Mesenchymal stem cell (in vitro differentiated cells and primary cell): Measurements from ENCODE around the gene PPP1R9B.

Experiments used
- DNase-seq: peaks from one replicate; pipeline ENCODE4 v3.0.0-alpha.2; 2013
- H2AFZ ChIP-seq: one replicate; pipeline ENCODE4 v1.6.1; 2013; ENCODE audit warnings: low read depth, mild to moderate bottlenecking, control low read depth, inconsistent platforms, low read length, moderate library complexity
- H2AK5ac ChIP-seq: 2 replicates; pipeline ENCODE4 v1.6.1; 2013; ENCODE audit warnings: low read length, moderate library complexity, mild to moderate bottlenecking, inconsistent platforms; ENCODE audit not compliant: severe bottlenecking
- H2BK120ac ChIP-seq: one replicate; pipeline ENCODE4 v1.6.1; 2013; ENCODE audit warnings: low read depth, mild to moderate bottlenecking, inconsistent platforms, low read length, moderate library complexity
- H2BK12ac ChIP-seq, 2 experiments: one replicate each; pipeline ENCODE4 v1.6.1; 2013; ENCODE audit warnings: inconsistent platforms in 2 of 2, low read length in 2 of 2, mild to moderate bottlenecking in 2 of 2, moderate library complexity in 2 of 2, control low read depth in 1 of 2
- H2BK15ac ChIP-seq: one replicate; pipeline ENCODE4 v1.6.1; 2013; ENCODE audit warnings: mild to moderate bottlenecking, low read depth, inconsistent platforms; ENCODE audit not compliant: poor library complexity, severe bottlenecking
- H2BK5ac ChIP-seq: 2 replicates; pipeline ENCODE4 v1.6.1; 2013; ENCODE audit warnings: low read depth, mild to moderate bottlenecking, low read length, control low read depth, inconsistent platforms; ENCODE audit not compliant: poor library complexity, severe bottlenecking
- H3K14ac ChIP-seq, 2 experiments: one replicate each; pipeline ENCODE4 v1.6.1; 2013; ENCODE audit warnings: inconsistent platforms in 2 of 2, low read length in 2 of 2, control low read depth in 1 of 2, mild to moderate bottlenecking in 1 of 2, moderate library complexity in 1 of 2
- H3K18ac ChIP-seq, 2 experiments: one replicate each; pipeline ENCODE4 v1.6.1; 2013; ENCODE audit warnings: inconsistent platforms in 2 of 2, low read length in 2 of 2, control low read depth in 1 of 2, low read depth in 1 of 2, mild to moderate bottlenecking in 1 of 2
- H3K23ac ChIP-seq, 2 experiments: one replicate each; pipeline ENCODE4 v1.6.1; 2013; ENCODE audit warnings: inconsistent platforms in 2 of 2, low read length in 2 of 2, mild to moderate bottlenecking in 2 of 2, moderate library complexity in 2 of 2, control low read depth in 1 of 2
- H3K27ac ChIP-seq: 2 replicates; pipeline ENCODE4 v1.5.1; 2013; ENCODE audit warnings: mild to moderate bottlenecking, moderate library complexity, low read length, control low read depth, inconsistent platforms; ENCODE audit not compliant: poor library complexity, severe bottlenecking
- H3K27me3 ChIP-seq, 2 experiments: 2 replicates each; pipeline versions ENCODE4 v1.6.1 to v1.7.0; 2013; ENCODE audit warnings: low read length in 2 of 2, mild to moderate bottlenecking in 2 of 2, moderate library complexity in 2 of 2, control low read depth in 1 of 2, inconsistent platforms in 1 of 2; ENCODE audit not compliant: control insufficient read depth in 1 of 2, insufficient read depth in 1 of 2
- H3K36me3 ChIP-seq, 2 experiments: 2 replicates each; pipeline versions ENCODE4 v1.6.1 to v1.7.0; 2013; ENCODE audit warnings: low read length in 2 of 2, control low read depth in 1 of 2, inconsistent platforms in 1 of 2, low read depth in 1 of 2, mild to moderate bottlenecking in 1 of 2; ENCODE audit not compliant: insufficient read depth in 2 of 2, control insufficient read depth in 1 of 2
- H3K4ac ChIP-seq, 2 experiments: one replicate each; pipeline ENCODE4 v1.6.1; 2013; ENCODE audit warnings: inconsistent platforms in 2 of 2, low read length in 2 of 2, mild to moderate bottlenecking in 2 of 2, moderate library complexity in 2 of 2, control low read depth in 1 of 2, low read depth in 1 of 2
- H3K4me1 ChIP-seq: 2 replicates; pipeline ENCODE4 v1.6.1; 2013; ENCODE audit warnings: low read depth, low read length, control low read depth; ENCODE audit not compliant: control insufficient read depth, insufficient read depth
- H3K4me2 ChIP-seq: 2 replicates; pipeline ENCODE4 v1.6.1; 2013; ENCODE audit warnings: low read length, mild to moderate bottlenecking, inconsistent platforms; ENCODE audit not compliant: poor library complexity, severe bottlenecking
- H3K4me3 ChIP-seq, 2 experiments: 2 replicates each; pipeline versions ENCODE4 v1.5.1 to v1.7.0; 2013; ENCODE audit warnings: low read length in 2 of 2, mild to moderate bottlenecking in 2 of 2, control low read depth in 1 of 2, low read depth in 1 of 2; ENCODE audit not compliant: insufficient read depth in 1 of 2
- H3K79me1 ChIP-seq: replicated peaks from 2 replicates; pipeline ENCODE4 v1.6.1; 2013; ENCODE audit warnings: mild to moderate bottlenecking, control low read depth, low read length, inconsistent platforms; ENCODE audit not compliant: poor library complexity, severe bottlenecking
- H3K9ac ChIP-seq: 2 replicates; pipeline ENCODE4 v1.7.0; 2013; ENCODE audit warnings: mild to moderate bottlenecking, low read length, moderate library complexity
- H3K9me3 ChIP-seq: 2 replicates; pipeline ENCODE4 v1.7.0; 2013; ENCODE audit warnings: mild to moderate bottlenecking, low read length; ENCODE audit not compliant: control insufficient read depth
- H4K8ac ChIP-seq: one replicate; pipeline ENCODE4 v1.6.1; 2013; ENCODE audit warnings: inconsistent platforms, mild to moderate bottlenecking, low read length, moderate library complexity
- H4K91ac ChIP-seq: one replicate; pipeline ENCODE4 v1.6.1; 2013; ENCODE audit warnings: mild to moderate bottlenecking, low read length, inconsistent platforms
- WGBS: methylation state at CpG from one replicate; pipeline ENCODE4 v1.1.7; 2013; ENCODE audit warnings: mixed read lengths; 5-methylcytosine and 5-hydroxymethylcytosine counted together

PPP1R9B gene

GRCh38 chr17:50185631-50186471, 35.4 kb upstream of the PPP1R9B start:
- Histone ChIP-seq H3K4me3 (no peak overlapping the region), H2BK15ac (peak overlapping the region; percentile 44), H3K79me1 (no peaks in the 10 kb centered on the region), H2BK120ac (no peak overlapping the region), H3K4ac (peak overlapping the region in 1 of 2 experiments; percentile 21), H3K27ac (peak overlapping the region; percentile 12), H3K9ac (peak overlapping the region; percentile 100), H2AFZ (no peak overlapping the region), H3K9me3 (no peaks in the 10 kb centered on the region), H4K91ac (no peak overlapping the region), H3K23ac (no peak overlapping the region), H2BK5ac (no peak overlapping the region), H3K36me3 (peaks cover 72 to 89% of the 10 kb centered on the region in 2 experiments), H3K18ac (peak overlapping the region in 1 of 2 experiments; percentile 25), H2AK5ac (peak overlapping the region; percentile 17), H3K4me2 (no peak overlapping the region), H3K27me3 (no peaks in the 10 kb centered on the region), H2BK12ac (no peak overlapping the region), H3K4me1 (peaks cover 66% of the 10 kb centered on the region), H4K8ac (no peak overlapping the region), H3K14ac (no peak overlapping the region)
- whole genome bisulfite sequencing = 90% methylated on average over 31 of the region's 31 CpGs
- peak; percentile 33 for DNase-seq

GRCh38 chr17:50184611-50185398, 34.3 kb upstream of the PPP1R9B start:
- no peaks in the 10 kb centered on the region for H3K9me3 ChIP-seq
- H3K36me3 ChIP-seq = peaks cover 62 to 83% of the 10 kb centered on the region in 2 experiments
- H2BK120ac ChIP-seq = no peak overlapping the region
- H2AK5ac ChIP-seq = no peak overlapping the region
- H3K14ac ChIP-seq = no peak overlapping the region
- H3K9ac ChIP-seq = peak overlapping the region; percentile 100
- H4K8ac ChIP-seq = no peak overlapping the region
- peaks cover 59% of the 10 kb centered on the region for H3K4me1 ChIP-seq
- H3K18ac ChIP-seq = no peak overlapping the region
- H3K27ac ChIP-seq = peak overlapping the region; percentile 76
- H2BK15ac ChIP-seq = no peak overlapping the region
- no peak overlapping the region for H3K4ac ChIP-seq
- no peak overlapping the region for H2BK5ac ChIP-seq
- H3K79me1 ChIP-seq = no peaks in the 10 kb centered on the region
- no peak overlapping the region for H2AFZ ChIP-seq
- peak overlapping the region in 1 of 2 experiments; percentile 7 for H2BK12ac ChIP-seq
- no peak overlapping the region for H3K4me3 ChIP-seq
- 81% methylated on average over 19 of the region's 19 CpGs for WGBS
- H4K91ac ChIP-seq = no peak overlapping the region
- DNase-seq = peak; percentile 64
- H3K23ac ChIP-seq = no peak overlapping the region
- no peaks in the 10 kb centered on the region for H3K27me3 ChIP-seq
- no peak overlapping the region for H3K4me2 ChIP-seq

GRCh38 chr17:50184064-50184463, 33.6 kb upstream of the PPP1R9B start:
- peak overlapping the region; percentile 100 for H3K9ac ChIP-seq
- H3K9me3 ChIP-seq = no peaks in the 10 kb centered on the region
- no peaks in the 10 kb centered on the region for H3K79me1 ChIP-seq
- no peak overlapping the region for H4K8ac ChIP-seq
- H3K4me1 ChIP-seq = peaks cover 51% of the 10 kb centered on the region
- H3K27me3 ChIP-seq = no peaks in the 10 kb centered on the region
- DNase-seq = peak; percentile 58
- no peak overlapping the region for H3K4ac ChIP-seq
- no peak overlapping the region for H2BK12ac ChIP-seq
- H2BK5ac ChIP-seq = no peak overlapping the region
- 45% methylated on average over 4 of the region's 8 CpGs for WGBS
- H3K18ac ChIP-seq = no peak overlapping the region
- H3K14ac ChIP-seq = no peak overlapping the region
- no peak overlapping the region for H3K4me2 ChIP-seq
- H2BK120ac ChIP-seq = no peak overlapping the region
- H3K27ac ChIP-seq = peak overlapping the region; percentile 73
- no peak overlapping the region for H2BK15ac ChIP-seq
- H2AFZ ChIP-seq = no peak overlapping the region
- no peak overlapping the region for H3K4me3 ChIP-seq
- H3K23ac ChIP-seq = no peak overlapping the region
- H2AK5ac ChIP-seq = no peak overlapping the region
- H4K91ac ChIP-seq = no peak overlapping the region
- H3K36me3 ChIP-seq = peaks cover 54 to 76% of the 10 kb centered on the region in 2 experiments

GRCh38 chr17:50183421-50183994, 33.0 kb upstream of the PPP1R9B start:
- H2BK5ac ChIP-seq = no peak overlapping the region
- no peak for DNase-seq
- H2AFZ ChIP-seq = no peak overlapping the region
- WGBS = 78% methylated on average over 9 of the region's 12 CpGs
- H3K14ac ChIP-seq = no peak overlapping the region
- H4K8ac ChIP-seq = no peak overlapping the region
- H2AK5ac ChIP-seq = no peak overlapping the region
- peak overlapping the region; percentile 100 for H3K9ac ChIP-seq
- H2BK120ac ChIP-seq = no peak overlapping the region
- peak overlapping the region in 1 of 2 experiments; percentile 34 for H3K18ac ChIP-seq
- peaks cover 50% of the 10 kb centered on the region for H3K4me1 ChIP-seq
- H2BK12ac ChIP-seq = no peak overlapping the region
- H3K4me2 ChIP-seq = no peak overlapping the region
- no peak overlapping the region for H3K4ac ChIP-seq
- H3K4me3 ChIP-seq = no peak overlapping the region
- H3K79me1 ChIP-seq = no peaks in the 10 kb centered on the region
- H3K27me3 ChIP-seq = no peaks in the 10 kb centered on the region
- no peak overlapping the region for H2BK15ac ChIP-seq
- H3K23ac ChIP-seq = no peak overlapping the region
- no peaks in the 10 kb centered on the region for H3K9me3 ChIP-seq
- H3K36me3 ChIP-seq = peaks cover 49 to 70% of the 10 kb centered on the region in 2 experiments
- H3K27ac ChIP-seq = peak overlapping the region; percentile 73
- no peak overlapping the region for H4K91ac ChIP-seq
